ENCODE data around the gene TP53BP2.

TP53BP2 gene

GRCh38 chr1:223849352-223850254, 3.9 kb upstream of the TP53BP2 start:
- Histone ChIP-seq H3K4me3 (replicated peaks; ENCODE audit: insufficient read depth, low read length) (no peak overlapping the region), H3K27me3 (ENCODE audit: insufficient read depth, poor library complexity, severe bottlenecking) (no peaks in the 10 kb centered on the region), H3K27ac (replicated peaks) (no peak overlapping the region)
- TF ChIP-seq REST (IDR thresholded peaks at IDR 0.05; ENCODE audit: insufficient replicate concordance, low read depth) (no peak), SPI1 (IDR thresholded peaks at IDR 0.05; ENCODE audit: borderline replicate concordance, low read depth) (no peak), POLR2AphosphoS5 (IDR thresholded peaks at IDR 0.05; ENCODE audit: low read depth) (no peak), CTCF (IDR thresholded peaks at IDR 0.05; ENCODE audit: insufficient read depth, low read length) (no peak), GABPA (IDR thresholded peaks at IDR 0.05; ENCODE audit: low read depth) (no peak)
- DNase-seq (ENCODE audit: low read depth in 1 of 2, low spot score in 1 of 2) = no peak

GRCh38 chr1:223848536-223848935, 2.8 kb upstream of the TP53BP2 start:
- Histone ChIP-seq H3K27me3 (ENCODE audit: insufficient read depth, poor library complexity, severe bottlenecking) (no peaks in the 10 kb centered on the region), H3K27ac (replicated peaks) (no peak overlapping the region), H3K4me3 (replicated peaks; ENCODE audit: insufficient read depth, low read length) (no peak overlapping the region)
- TF ChIP-seq POLR2AphosphoS5 (IDR thresholded peaks at IDR 0.05; ENCODE audit: low read depth) (no peak), SPI1 (IDR thresholded peaks at IDR 0.05; ENCODE audit: borderline replicate concordance, low read depth) (no peak), CTCF (IDR thresholded peaks at IDR 0.05; ENCODE audit: insufficient read depth, low read length) (no peak), REST (IDR thresholded peaks at IDR 0.05; ENCODE audit: insufficient replicate concordance, low read depth) (no peak), GABPA (IDR thresholded peaks at IDR 0.05; ENCODE audit: low read depth) (no peak)
- no peak for DNase-seq (ENCODE audit: low read depth in 1 of 2, low spot score in 1 of 2)

- TF ChIP-seq POLR2AphosphoS5 (IDR thresholded peaks at IDR 0.05; ENCODE audit: low read depth) (no peak), CTCF (IDR thresholded peaks at IDR 0.05; ENCODE audit: insufficient read depth, low read length) (no peak)
- Histone ChIP-seq H3K27me3 (ENCODE audit: insufficient read depth, poor library complexity, severe bottlenecking) (no peaks in the 10 kb centered on the region), H3K27ac (replicated peaks) (no peak overlapping the region), H3K4me3 (replicated peaks; ENCODE audit: insufficient read depth, low read length) (no peak overlapping the region)
- DNase-seq (ENCODE audit: low read depth in 1 of 2, low spot score in 1 of 2) = no peak
Measured at GRCh38 chr1:223847781-223848345, 2.1 kb upstream of the TP53BP2 start.
